ENCODE results near the gene ELN. TPM values are rescaled to one million over a fixed set of nuclear protein-coding genes. Genes with fewer than 3 reads are reported as not detected.

The ELN gene
- total RNA-seq, 2 donors from 2014 or later = 6.9 to 12.6 TPM

DNA sequence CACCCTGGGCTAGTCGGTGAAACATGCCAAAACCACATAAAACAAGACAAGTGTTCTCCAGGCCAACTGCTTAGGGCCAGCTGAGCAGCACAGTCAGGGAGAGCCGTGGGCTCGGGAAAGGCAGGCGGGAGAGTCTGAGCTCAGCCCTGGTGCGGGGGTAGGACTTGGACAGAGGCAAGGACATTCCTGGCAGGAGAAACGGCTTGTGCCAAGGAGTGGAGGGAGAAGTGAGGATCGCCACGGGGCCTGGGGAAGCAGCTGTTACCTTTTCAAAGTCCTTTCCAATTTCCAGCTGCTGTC lies 4.2 kb downstream of the ELN start:
- intact Hi-C loops (cut with DNase I) = no loop called here
- TF ChIP-seq, protein P1, sequence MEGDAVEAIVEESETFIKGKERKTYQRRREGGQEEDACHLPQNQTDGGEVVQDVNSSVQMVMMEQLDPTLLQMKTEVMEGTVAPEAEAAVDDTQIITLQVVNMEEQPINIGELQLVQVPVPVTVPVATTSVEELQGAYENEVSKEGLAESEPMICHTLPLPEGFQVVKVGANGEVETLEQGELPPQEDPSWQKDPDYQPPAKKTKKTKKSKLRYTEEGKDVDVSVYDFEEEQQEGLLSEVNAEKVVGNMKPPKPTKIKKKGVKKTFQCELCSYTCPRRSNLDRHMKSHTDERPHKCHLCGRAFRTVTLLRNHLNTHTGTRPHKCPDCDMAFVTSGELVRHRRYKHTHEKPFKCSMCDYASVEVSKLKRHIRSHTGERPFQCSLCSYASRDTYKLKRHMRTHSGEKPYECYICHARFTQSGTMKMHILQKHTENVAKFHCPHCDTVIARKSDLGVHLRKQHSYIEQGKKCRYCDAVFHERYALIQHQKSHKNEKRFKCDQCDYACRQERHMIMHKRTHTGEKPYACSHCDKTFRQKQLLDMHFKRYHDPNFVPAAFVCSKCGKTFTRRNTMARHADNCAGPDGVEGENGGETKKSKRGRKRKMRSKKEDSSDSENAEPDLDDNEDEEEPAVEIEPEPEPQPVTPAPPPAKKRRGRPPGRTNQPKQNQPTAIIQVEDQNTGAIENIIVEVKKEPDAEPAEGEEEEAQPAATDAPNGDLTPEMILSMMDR (IDR thresholded peaks at IDR 0.05) = no peak
- H3K27ac ChIP-seq = no peak overlapping the region
- DNase-seq = no peak
- H3K9ac ChIP-seq (ENCODE audit: low read depth in 2 of 2, low read length in 2 of 2) = peak overlapping the region in 1 of 2 donors; percentile 44
- H3K27me3 ChIP-seq = no peaks in the 10 kb centered on the region
- H3K4me1 ChIP-seq = no peaks in the 10 kb centered on the region
- H3K4me3 ChIP-seq = no peak overlapping the region
- no peaks in the 10 kb centered on the region for H3K36me3 ChIP-seq
- no peaks in the 10 kb centered on the region for H3K9me3 ChIP-seq

DNA sequence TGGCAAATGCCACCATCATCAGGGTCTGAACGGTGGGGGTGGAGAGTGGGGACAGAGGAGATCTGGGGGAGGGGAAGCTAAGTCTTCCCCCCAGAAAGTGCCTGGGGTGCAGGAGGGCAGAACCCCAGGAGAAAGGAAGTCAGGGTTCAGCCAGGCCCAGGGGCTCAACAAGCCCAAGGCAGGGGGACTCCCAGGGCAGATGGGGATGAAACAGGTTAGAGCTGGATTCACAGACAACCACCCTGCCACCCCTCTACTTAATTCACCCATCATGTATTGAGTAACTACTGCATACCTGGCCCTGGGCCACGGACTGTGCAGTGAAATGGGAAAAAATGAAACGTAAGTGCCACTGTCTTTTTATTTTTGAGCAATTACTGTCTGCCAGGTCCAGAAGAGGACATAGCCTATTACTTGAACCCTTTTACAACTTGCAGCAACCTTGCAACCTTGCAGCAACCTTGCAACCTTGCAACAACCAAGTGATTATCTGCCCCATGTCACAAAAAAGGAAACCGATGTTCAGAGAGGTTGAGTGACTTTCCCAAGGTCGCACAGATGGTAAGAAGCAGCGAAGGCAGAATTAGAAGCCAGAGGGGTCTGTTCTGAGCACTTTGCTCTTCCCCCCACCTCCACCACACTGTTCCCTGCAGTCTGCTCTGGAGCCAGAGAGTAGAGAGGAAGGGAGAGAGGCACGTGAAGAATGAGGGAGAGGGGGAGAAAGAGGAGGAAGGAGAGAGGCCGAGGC lies 4.8 kb downstream of the ELN start:
- no peaks in the 10 kb centered on the region for H3K36me3 ChIP-seq
- intact Hi-C loops (cut with DNase I) = no loop called here
- no peak for DNase-seq
- no peak overlapping the region for H3K4me3 ChIP-seq
- H3K9ac ChIP-seq (ENCODE audit: low read depth in 2 of 2, low read length in 2 of 2) = peak overlapping the region in 1 of 2 donors; percentile 44
- TF ChIP-seq, protein P1 (IDR thresholded peaks at IDR 0.05) = no peak
- H3K4me1 ChIP-seq = no peaks in the 10 kb centered on the region
- no peaks in the 10 kb centered on the region for H3K9me3 ChIP-seq
- no peaks in the 10 kb centered on the region for H3K27me3 ChIP-seq
- no peak overlapping the region for H3K27ac ChIP-seq

DNA sequence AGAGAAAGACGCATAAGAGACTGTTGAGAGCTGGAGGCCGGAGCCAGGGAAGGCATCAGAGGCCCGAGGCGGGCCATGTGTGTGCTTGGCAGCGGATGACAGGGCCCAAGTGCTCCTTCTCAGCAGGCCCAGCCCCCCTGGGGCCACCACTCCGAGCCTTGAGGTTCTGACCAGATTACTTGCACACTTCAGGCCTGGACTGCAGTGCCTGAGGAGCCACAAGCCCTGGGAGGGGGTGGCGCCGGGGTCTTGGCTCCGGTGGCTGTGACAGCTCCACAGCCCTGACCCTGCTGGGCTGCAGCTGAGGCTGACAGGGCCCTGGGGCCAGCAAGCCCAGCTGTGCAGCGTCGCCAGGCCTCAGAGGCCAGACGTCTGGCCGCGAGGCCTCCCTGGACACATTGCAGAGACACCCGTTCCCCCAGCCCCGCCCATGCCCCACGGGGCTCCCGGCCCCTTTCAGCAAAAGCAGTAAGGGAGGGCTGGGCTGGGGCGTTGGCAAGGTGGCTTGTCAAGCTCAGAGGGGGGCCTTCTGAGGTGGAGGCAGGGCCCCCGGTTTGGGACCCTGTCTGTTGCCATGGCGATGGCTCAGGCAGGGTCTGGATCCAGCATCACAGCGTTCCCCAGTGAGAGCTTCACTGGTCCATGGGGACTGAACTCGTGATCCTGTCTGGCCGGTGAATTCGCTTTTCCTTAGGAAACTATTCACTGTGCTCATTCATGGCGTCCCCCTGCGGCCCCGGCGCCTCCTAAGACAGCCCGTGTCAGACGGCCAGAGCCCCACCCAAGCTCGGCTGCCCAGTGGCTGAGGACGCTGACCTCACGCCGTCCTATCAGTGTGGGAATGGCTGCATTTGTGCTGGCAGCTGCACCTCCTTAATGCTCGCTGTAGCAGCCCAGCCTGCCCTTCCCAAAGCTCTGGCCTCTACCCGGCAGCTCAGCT lies 5.7 kb downstream of the ELN start:
- Histone ChIP-seq H3K9ac (ENCODE audit: low read depth in 2 of 2, low read length in 2 of 2) (peak overlapping the region in 1 of 2 donors; percentile 5), H3K27me3 (no peaks in the 10 kb centered on the region), H3K4me1 (no peaks in the 10 kb centered on the region), H3K27ac (no peak overlapping the region), H3K4me3 (no peak overlapping the region), H3K9me3 (no peaks in the 10 kb centered on the region), H3K36me3 (no peaks in the 10 kb centered on the region)
- TF ChIP-seq, protein P1 (IDR thresholded peaks at IDR 0.05) = no peak
- no peak for DNase-seq
- intact Hi-C loops (cut with DNase I) = no loop called here

DNA sequence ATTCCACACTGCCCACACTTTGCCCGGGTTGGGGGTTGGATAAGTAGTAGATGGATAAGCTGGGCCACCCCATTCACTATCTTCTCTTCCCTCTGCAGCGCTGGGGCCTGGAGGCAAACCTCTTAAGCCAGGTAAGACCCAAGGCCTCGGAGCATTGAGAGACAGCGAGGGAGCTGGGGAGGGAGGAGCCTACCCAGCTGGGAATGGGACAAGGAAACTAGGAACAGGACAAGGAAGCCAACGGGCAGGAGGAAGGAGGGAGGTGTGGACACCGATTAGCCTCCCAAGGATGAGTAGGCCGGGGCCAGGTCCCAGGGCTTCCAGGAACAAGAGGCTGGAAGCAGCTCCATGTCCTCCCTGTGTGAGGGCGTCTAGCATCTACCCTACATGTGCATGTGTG lies 9.6 kb downstream of the ELN start:
- no peaks in the 10 kb centered on the region for H3K27me3 ChIP-seq

More for the DNA sequence above, 9.6 kb downstream of the ELN start:
- intact Hi-C loops (cut with DNase I) = no loop called here
- TF ChIP-seq, protein P1 (IDR thresholded peaks at IDR 0.05) = no peak
- no peaks in the 10 kb centered on the region for H3K4me1 ChIP-seq
- no peak for DNase-seq
- no peaks in the 10 kb centered on the region for H3K9me3 ChIP-seq
- no peak overlapping the region for H3K27ac ChIP-seq
- no peak overlapping the region for H3K4me3 ChIP-seq
- no peak overlapping the region for H3K9ac ChIP-seq (ENCODE audit: low read depth in 2 of 2, low read length in 2 of 2)
- H3K36me3 ChIP-seq = no peaks in the 10 kb centered on the region

Data from colonic mucosa (tissue), 4 donors.